ENCODE measurements around the gene CLEC16A.

Gene CLEC16A

GRCh38 chr16:10972108-10972818 is 27.9 kb downstream of the CLEC16A start:
- Histone ChIP-seq H3K27me3 (ENCODE audit: control insufficient read depth in 5 of 5, insufficient read depth in 4 of 5, low read length in 5 of 5) (no peaks in the 10 kb centered on the region), H3K9ac (ENCODE audit: low read length in 5 of 5) (no peak overlapping the region), H3K27ac (ENCODE audit: low read depth, low read length) (no peak overlapping the region), H3K9me3 (ENCODE audit: control insufficient read depth in 5 of 5, low read length in 5 of 5) (no peaks in the 10 kb centered on the region), H3K4me3 (ENCODE audit: low read depth in 1 of 5, low read length in 5 of 5) (no peak overlapping the region), H3K4me1 (ENCODE audit: control insufficient read depth in 5 of 5, insufficient read depth in 5 of 5, low read length in 5 of 5) (peaks cover 0 to 8% (median 7%) of the 10 kb centered on the region in 5 donors), H3K36me3 (ENCODE audit: control insufficient read depth in 5 of 5, insufficient read depth in 5 of 5, low read length in 5 of 5) (peaks cover 0 to 38% (median 26%) of the 10 kb centered on the region in 5 donors)

- Histone ChIP-seq H3K36me3 (ENCODE audit: control insufficient read depth in 5 of 5, insufficient read depth in 5 of 5, low read length in 5 of 5) (peaks cover 0 to 39% (median 30%) of the 10 kb centered on the region in 5 donors), H3K9ac (ENCODE audit: low read length in 5 of 5) (no peak overlapping the region), H3K27ac (ENCODE audit: low read depth, low read length) (no peak overlapping the region)
Observed at GRCh38 chr16:10972819-10973464, 28.6 kb downstream of the CLEC16A start.

GRCh38 chr16:10976634-10977033 is 32.3 kb downstream of the CLEC16A start:
- H3K9ac ChIP-seq (ENCODE audit: low read length in 5 of 5): no peak overlapping the region
- H3K27me3 ChIP-seq (ENCODE audit: control insufficient read depth in 5 of 5, insufficient read depth in 4 of 5, low read length in 5 of 5): no peaks in the 10 kb centered on the region
- peaks cover 3 to 22% (median 16%) of the 10 kb centered on the region in 5 donors for H3K4me1 ChIP-seq (ENCODE audit: control insufficient read depth in 5 of 5, insufficient read depth in 5 of 5, low read length in 5 of 5)
- no peak overlapping the region for H3K4me3 ChIP-seq (ENCODE audit: low read depth in 1 of 5, low read length in 5 of 5)
- H3K9me3 ChIP-seq (ENCODE audit: control insufficient read depth in 5 of 5, low read length in 5 of 5): no peaks in the 10 kb centered on the region
- H3K27ac ChIP-seq (ENCODE audit: low read depth, low read length): no peak overlapping the region
- H3K36me3 ChIP-seq (ENCODE audit: control insufficient read depth in 5 of 5, insufficient read depth in 5 of 5, low read length in 5 of 5): peaks cover 0 to 42% (median 25%) of the 10 kb centered on the region in 5 donors

More at GRCh38 chr16:10972819-10973464, 28.6 kb downstream of the CLEC16A start:
- H3K4me1 ChIP-seq (ENCODE audit: control insufficient read depth in 5 of 5, insufficient read depth in 5 of 5, low read length in 5 of 5): peaks cover 0 to 8% (median 7%) of the 10 kb centered on the region in 5 donors
- no peak overlapping the region for H3K4me3 ChIP-seq (ENCODE audit: low read depth in 1 of 5, low read length in 5 of 5)
- H3K9me3 ChIP-seq (ENCODE audit: control insufficient read depth in 5 of 5, low read length in 5 of 5): no peaks in the 10 kb centered on the region
- H3K27me3 ChIP-seq (ENCODE audit: control insufficient read depth in 5 of 5, insufficient read depth in 4 of 5, low read length in 5 of 5): no peaks in the 10 kb centered on the region

- H3K4me1 ChIP-seq (ENCODE audit: control insufficient read depth in 5 of 5, insufficient read depth in 5 of 5, low read length in 5 of 5): peaks cover 14 to 30% (median 26%) of the 10 kb centered on the region in 5 donors
- no peak overlapping the region for H3K9ac ChIP-seq (ENCODE audit: low read length in 5 of 5)
- no peaks in the 10 kb centered on the region for H3K27me3 ChIP-seq (ENCODE audit: control insufficient read depth in 5 of 5, insufficient read depth in 4 of 5, low read length in 5 of 5)
- no peaks in the 10 kb centered on the region for H3K9me3 ChIP-seq (ENCODE audit: control insufficient read depth in 5 of 5, low read length in 5 of 5)
- H3K27ac ChIP-seq (ENCODE audit: low read depth, low read length): no peak overlapping the region
- peaks cover 0 to 41% (median 24%) of the 10 kb centered on the region in 5 donors for H3K36me3 ChIP-seq (ENCODE audit: control insufficient read depth in 5 of 5, insufficient read depth in 5 of 5, low read length in 5 of 5)
- H3K4me3 ChIP-seq (ENCODE audit: low read depth in 1 of 5, low read length in 5 of 5): no peak overlapping the region
Observed at GRCh38 chr16:10978124-10978523, 33.8 kb downstream of the CLEC16A start.

- H3K27ac ChIP-seq (ENCODE audit: low read depth, low read length): no peak overlapping the region
- peaks cover 0 to 41% (median 25%) of the 10 kb centered on the region in 5 donors for H3K36me3 ChIP-seq (ENCODE audit: control insufficient read depth in 5 of 5, insufficient read depth in 5 of 5, low read length in 5 of 5)
- H3K4me1 ChIP-seq (ENCODE audit: control insufficient read depth in 5 of 5, insufficient read depth in 5 of 5, low read length in 5 of 5): peaks cover 16 to 33% (median 31%) of the 10 kb centered on the region in 5 donors
- no peak overlapping the region for H3K4me3 ChIP-seq (ENCODE audit: low read depth in 1 of 5, low read length in 5 of 5)
- no peaks in the 10 kb centered on the region for H3K9me3 ChIP-seq (ENCODE audit: control insufficient read depth in 5 of 5, low read length in 5 of 5)
- H3K27me3 ChIP-seq (ENCODE audit: control insufficient read depth in 5 of 5, insufficient read depth in 4 of 5, low read length in 5 of 5): no peaks in the 10 kb centered on the region
- H3K9ac ChIP-seq (ENCODE audit: low read length in 5 of 5): no peak overlapping the region
Observed at GRCh38 chr16:10978871-10979446, 34.6 kb downstream of the CLEC16A start.

GRCh38 chr16:10979717-10980601 is 35.6 kb downstream of the CLEC16A start:
- peak overlapping the region; percentile 50 for H3K27ac ChIP-seq (ENCODE audit: low read depth, low read length)
- no peak overlapping the region for H3K4me3 ChIP-seq (ENCODE audit: low read depth in 1 of 5, low read length in 5 of 5)
- no peaks in the 10 kb centered on the region for H3K9me3 ChIP-seq (ENCODE audit: control insufficient read depth in 5 of 5, low read length in 5 of 5)
- H3K36me3 ChIP-seq (ENCODE audit: control insufficient read depth in 5 of 5, insufficient read depth in 5 of 5, low read length in 5 of 5): peaks cover 0 to 48% (median 22%) of the 10 kb centered on the region in 5 donors
- no peak overlapping the region for H3K9ac ChIP-seq (ENCODE audit: low read length in 5 of 5)
- H3K27me3 ChIP-seq (ENCODE audit: control insufficient read depth in 5 of 5, insufficient read depth in 4 of 5, low read length in 5 of 5): no peaks in the 10 kb centered on the region
- peaks cover 16 to 36% (median 31%) of the 10 kb centered on the region in 5 donors for H3K4me1 ChIP-seq (ENCODE audit: control insufficient read depth in 5 of 5, insufficient read depth in 5 of 5, low read length in 5 of 5)

- Histone ChIP-seq H3K27me3 (ENCODE audit: control insufficient read depth in 5 of 5, insufficient read depth in 4 of 5, low read length in 5 of 5) (no peaks in the 10 kb centered on the region), H3K4me1 (ENCODE audit: control insufficient read depth in 5 of 5, insufficient read depth in 5 of 5, low read length in 5 of 5) (peaks cover 16 to 36% (median 31%) of the 10 kb centered on the region in 5 donors), H3K9me3 (ENCODE audit: control insufficient read depth in 5 of 5, low read length in 5 of 5) (no peaks in the 10 kb centered on the region), H3K4me3 (ENCODE audit: low read depth in 1 of 5, low read length in 5 of 5) (no peak overlapping the region), H3K9ac (ENCODE audit: low read length in 5 of 5) (no peak overlapping the region), H3K27ac (ENCODE audit: low read depth, low read length) (no peak overlapping the region), H3K36me3 (ENCODE audit: control insufficient read depth in 5 of 5, insufficient read depth in 5 of 5, low read length in 5 of 5) (peaks cover 0 to 48% (median 25%) of the 10 kb centered on the region in 5 donors)
Observed at GRCh38 chr16:10980813-10981212, 36.4 kb downstream of the CLEC16A start.

- peak overlapping the region; percentile 9 for H3K27ac ChIP-seq (ENCODE audit: low read depth, low read length)
- H3K9me3 ChIP-seq (ENCODE audit: control insufficient read depth in 5 of 5, low read length in 5 of 5): no peaks in the 10 kb centered on the region
- H3K4me3 ChIP-seq (ENCODE audit: low read depth in 1 of 5, low read length in 5 of 5): no peak overlapping the region
- no peak overlapping the region for H3K9ac ChIP-seq (ENCODE audit: low read length in 5 of 5)
- H3K36me3 ChIP-seq (ENCODE audit: control insufficient read depth in 5 of 5, insufficient read depth in 5 of 5, low read length in 5 of 5): peaks cover 0 to 52% (median 22%) of the 10 kb centered on the region in 5 donors
- peaks cover 16 to 36% (median 31%) of the 10 kb centered on the region in 5 donors for H3K4me1 ChIP-seq (ENCODE audit: control insufficient read depth in 5 of 5, insufficient read depth in 5 of 5, low read length in 5 of 5)
- H3K27me3 ChIP-seq (ENCODE audit: control insufficient read depth in 5 of 5, insufficient read depth in 4 of 5, low read length in 5 of 5): no peaks in the 10 kb centered on the region
Observed at GRCh38 chr16:10981697-10982216, 37.4 kb downstream of the CLEC16A start.

- Histone ChIP-seq H3K9ac (ENCODE audit: low read length in 5 of 5) (peak overlapping the region in 1 of 5 donors; percentile 2), H3K27me3 (ENCODE audit: control insufficient read depth in 5 of 5, insufficient read depth in 4 of 5, low read length in 5 of 5) (no peaks in the 10 kb centered on the region), H3K4me3 (ENCODE audit: low read depth in 1 of 5, low read length in 5 of 5) (peak overlapping the region in 4 of 5 donors; percentile 8 to 42 (median 22)), H3K27ac (ENCODE audit: low read depth, low read length) (peak overlapping the region; percentile 9), H3K4me1 (ENCODE audit: control insufficient read depth in 5 of 5, insufficient read depth in 5 of 5, low read length in 5 of 5) (peaks cover 16 to 36% (median 31%) of the 10 kb centered on the region in 5 donors), H3K36me3 (ENCODE audit: control insufficient read depth in 5 of 5, insufficient read depth in 5 of 5, low read length in 5 of 5) (peaks cover 0 to 50% (median 15%) of the 10 kb centered on the region in 5 donors), H3K9me3 (ENCODE audit: control insufficient read depth in 5 of 5, low read length in 5 of 5) (no peaks in the 10 kb centered on the region)
Observed at GRCh38 chr16:10982465-10983150, 38.2 kb downstream of the CLEC16A start.

All from subcutaneous abdominal adipose tissue (tissue), 5 donors.